Heart left ventricle (tissue), 16 donors: ENCODE measurements around the gene SAT2. TPM values are rescaled to one million over a fixed set of nuclear protein-coding genes. Genes with fewer than 3 reads are reported as not detected.

Source experiments
- ATAC-seq, 4 donors: fragments of 200-7000 bp; cut with Tn5 transposase; one replicate each; pipeline ENCODE4 v1.9.1; 2020 to 2022; ENCODE audit warnings: moderate library complexity in 4 of 4, mild to moderate bottlenecking in 3 of 4, moderate number of reproducible peaks in 1 of 4
- DNase-seq, 5 donors: peaks; one replicate each; pipeline ENCODE4 v3.0.0-alpha.2; 2020
- H3K27ac ChIP-seq, 12 donors: fragments of 200-600 bp; sonication (generic) in 4 of 12; one replicate each; pipeline versions ENCODE4 v1.5.0 to v1.8.0; 2016 to 2022; ENCODE audit warnings: mild to moderate bottlenecking in 2 of 12
- H3K27me3 ChIP-seq, 9 donors: fragments of 200-600 bp; sonication (generic) in 2 of 9; one replicate each; pipeline versions ENCODE4 v1.5.1 to v1.8.0; 2016 to 2022; ENCODE audit warnings: mild to moderate bottlenecking in 3 of 9
- H3K36me3 ChIP-seq, 9 donors: fragments of 200-600 bp; sonication (generic) in 2 of 9; one replicate each; pipeline versions ENCODE4 v1.5.0 to v1.8.0; 2018 to 2022; ENCODE audit warnings: mild to moderate bottlenecking in 2 of 9
- H3K4me1 ChIP-seq, 12 donors: fragments of 200-600 bp; sonication (generic) in 4 of 12; one replicate each; pipeline versions ENCODE4 v1.5.0 to v1.8.0; 2016 to 2022; ENCODE audit warnings: mild to moderate bottlenecking in 3 of 12
- H3K4me3 ChIP-seq, 12 donors: fragments of 200-600 bp; sonication (generic) in 4 of 12; one replicate each; pipeline versions ENCODE4 v1.5.0 to v1.8.0; 2017 to 2022; ENCODE audit warnings: mild to moderate bottlenecking in 9 of 12, moderate library complexity in 4 of 12
- H3K9me3 ChIP-seq, 12 donors: fragments of 200-600 bp; sonication (generic) in 4 of 12; one replicate each; pipeline versions ENCODE4 v1.5.0 to v1.8.0; 2016 to 2022; ENCODE audit warnings: mild to moderate bottlenecking in 1 of 12
- POLR2A ChIP-seq, 2 donors: fragments of 450-650 bp; IDR thresholded peaks; one replicate each; pipeline ENCODE4 v1.6.1; 2017; ENCODE audit warnings: antibody characterized with exemption in 2 of 2, mild to moderate bottlenecking in 2 of 2, moderate library complexity in 2 of 2
- WGBS, 4 donors: extraction: QIAGEN DNeasy Blood & Tissue Kit in 2 of 4; methylation state at CpG; one replicate each; pipeline versions ENCODE4 v1.1.5 to v1.1.7; 2013 to 2018; 5-methylcytosine and 5-hydroxymethylcytosine counted together
- intact Hi-C, 10 donors: fragments of 100-400 bp; cut with DNase I; formaldehyde crosslinking; loops; one replicate each; pipeline versions ENCODE4 v1.11.1 to v1.14.2; 2022
- polyA plus RNA-seq, 2 donors: library from polyadenylated mRNA; stranded (reverse); fragments of 200-250 nt; gene quantifications; one replicate each; pipeline ENCODE4 v1.2.3, GENCODE V29; 2013
- total RNA-seq, 9 donors: library from RNA; depleted of rRNA in 2 of 9; stranded (reverse); fragments of >200 nt in 2 of 9; fragmentation: NEBNext Ultra II Directional in 3 of 9; extraction: Animal tissue kit (Norgen Biotek cat#: 25700) in 3 of 9; gene quantifications; one replicate each; pipeline versions ENCODE4 v1.1.0 to v1.2.4, GENCODE V29; 2016 to 2023
- TF ChIP-seq, protein P1 (sequence below), 12 donors: fragments of 200-600 bp; sonication (generic) in 4 of 12; IDR thresholded peaks; one replicate each; pipeline versions ENCODE4 v1.5.0 to v1.8.0; 2018 to 2022; ENCODE audit warnings: antibody characterized with exemption in 12 of 12, mild to moderate bottlenecking in 5 of 12
- donor health status: ischemic (EF 13 %, LVEDD 7.1; RV severe dilation, severe dysfunction).
- donor health status: healthy with polysubstance abuse.
- donor health status: DM: no; HTN: yes; CAD: no.
- donor health status: DM: no; HTN: no; CAD: no.
- donor health status: ischemic (EF 25% LVEDD 6.9; RV normal size, moderate dysfunction).
- donor health status: ischemic (EF 25% LVEDD 5.7; RV mildly dilated, moderate dysfunction).
- donor health status: healthy.
- donor health status: DM: yes; HTN: yes; CAD: no.
- donor health status: ischemic (EF 35%, LVEDD 5.7; RV mildly dilated, moderate dysfunction).
- donor health status: nonischemic (EF 11% LVEDD 7.7; RV severe dilation, severe dysfunction).
- donor health status: DM: yes; HTN: yes; CAD: no.
- donor health status: PGD.
- donor health status: ischemic (EF 29% LVEDD 5.4; RV normal size, mild dysfunction).
- donor health status: nonischemic (EF 23%, LVEDD 6.1; RV moderate dilation, normal function).

SAT2 gene
- total and polyA plus RNA-seq, 11 donors, result 50.0 to 131 (median 59.7) TPM

- Histone ChIP-seq H3K4me3 (peak overlapping the region; percentile 31 to 69 (median 56)), H3K9me3 (no peaks in the 10 kb centered on the region), H3K27me3 (peaks cover 0 to 38% (median 14%) of the 10 kb centered on the region in 9 donors), H3K36me3 (no peaks in the 10 kb centered on the region), H3K27ac (peak overlapping the region in 10 of 12 donors; percentile 51 to 81 (median 62)), H3K4me1 (peaks cover 0 to 27% (median 18%) of the 10 kb centered on the region in 12 donors)
- 4 to 18% (median 8%) methylated on average over 17 to 54 of the region's 54 CpGs for WGBS, 4 donors
- peak in 1 of 4 donors; percentile 61 for ATAC-seq
- intact Hi-C loops, result loop anchor here in 1 of 10 donors (5.0 kb wide), 1 partner anchor 35 kb away; the partner anchor contains the start of genes TP53 and WRAP53
- peak in 4 of 5 donors; percentile 33 to 67 (median 47) for DNase-seq
- no peak for TF ChIP-seq POLR2A (IDR thresholded peaks at IDR 0.05)
- TF ChIP-seq, protein P1, sequence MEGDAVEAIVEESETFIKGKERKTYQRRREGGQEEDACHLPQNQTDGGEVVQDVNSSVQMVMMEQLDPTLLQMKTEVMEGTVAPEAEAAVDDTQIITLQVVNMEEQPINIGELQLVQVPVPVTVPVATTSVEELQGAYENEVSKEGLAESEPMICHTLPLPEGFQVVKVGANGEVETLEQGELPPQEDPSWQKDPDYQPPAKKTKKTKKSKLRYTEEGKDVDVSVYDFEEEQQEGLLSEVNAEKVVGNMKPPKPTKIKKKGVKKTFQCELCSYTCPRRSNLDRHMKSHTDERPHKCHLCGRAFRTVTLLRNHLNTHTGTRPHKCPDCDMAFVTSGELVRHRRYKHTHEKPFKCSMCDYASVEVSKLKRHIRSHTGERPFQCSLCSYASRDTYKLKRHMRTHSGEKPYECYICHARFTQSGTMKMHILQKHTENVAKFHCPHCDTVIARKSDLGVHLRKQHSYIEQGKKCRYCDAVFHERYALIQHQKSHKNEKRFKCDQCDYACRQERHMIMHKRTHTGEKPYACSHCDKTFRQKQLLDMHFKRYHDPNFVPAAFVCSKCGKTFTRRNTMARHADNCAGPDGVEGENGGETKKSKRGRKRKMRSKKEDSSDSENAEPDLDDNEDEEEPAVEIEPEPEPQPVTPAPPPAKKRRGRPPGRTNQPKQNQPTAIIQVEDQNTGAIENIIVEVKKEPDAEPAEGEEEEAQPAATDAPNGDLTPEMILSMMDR (IDR thresholded peaks at IDR 0.05), result no peak
These were observed 24.2 kb upstream of the SAT2 start for GRCh38 chr17:7651665-7652387.

- ATAC-seq (no peak), DNase-seq (no peak)
- H3K4me3 ChIP-seq, result peak overlapping the region; percentile 31 to 69 (median 56)
- 0 to 1% (median 1%) methylated on average over 24 to 45 of the region's 45 CpGs for WGBS, 4 donors
- H3K27me3 ChIP-seq, result peaks cover 0 to 38% (median 14%) of the 10 kb centered on the region in 9 donors
- intact Hi-C loops, result loop anchor here in 1 of 10 donors (5.0 kb wide), 1 partner anchor 36 kb away; the partner anchor contains the start of genes TP53 and WRAP53
- H3K4me1 ChIP-seq, result peaks cover 0 to 20% (median 15%) of the 10 kb centered on the region in 12 donors
- no peaks in the 10 kb centered on the region for H3K36me3 ChIP-seq
- TF ChIP-seq, protein P1 (IDR thresholded peaks at IDR 0.05), result no peak
- TF ChIP-seq POLR2A (IDR thresholded peaks at IDR 0.05), result no peak
- no peaks in the 10 kb centered on the region for H3K9me3 ChIP-seq
- peak overlapping the region in 10 of 12 donors; percentile 51 to 81 (median 62) for H3K27ac ChIP-seq
These were observed 23.6 kb upstream of the SAT2 start for GRCh38 chr17:7651097-7651664.

GRCh38 chr17:7650509-7651096 is 23.0 kb upstream of the SAT2 start, which contains the start of gene ATP1B2:
Gene ATP1B2, plus strand, starts transcription at chr17:7650926. Its CDS starts 593 bp downstream, at chr17:7651519.
- H3K4me3 ChIP-seq, result peak within 1 kb of the TSS; percentile 31 to 69 (median 56)
- peaks cover 0 to 38% (median 14%) of the 10 kb centered on the region in 9 donors for H3K27me3 ChIP-seq

More at GRCh38 chr17:7650509-7651096, 23.0 kb upstream of the SAT2 start, which contains the start of gene ATP1B2:
- Histone ChIP-seq H3K4me1 (peaks cover 0 to 20% (median 15%) of the 10 kb centered on the region in 12 donors), H3K36me3 (no peaks in the 10 kb centered on the region), H3K9me3 (no peaks in the 10 kb centered on the region), H3K27ac (peak within 1 kb of the TSS in 10 of 12 donors; percentile 51 to 81 (median 62))
- 1 to 3% (median 1%) methylated on average over 16 to 34 of the region's 34 CpGs for WGBS, 4 donors
- ATAC-seq (peak; percentile 67 to 86 (median 78)), DNase-seq (peak; percentile 71 to 86 (median 77))
- TF ChIP-seq, protein P1 (IDR thresholded peaks at IDR 0.05), result no peak
- no peak for TF ChIP-seq POLR2A (IDR thresholded peaks at IDR 0.05)
- intact Hi-C loops, result loop anchor here in 1 of 10 donors (5.0 kb wide), 1 partner anchor 37 kb away; the partner anchor contains the start of genes TP53 and WRAP53
